Right lobe of liver (tissue), 4 donors: ENCODE results near the gene GID8.

Experiments used
- CTCF ChIP-seq, 4 donors: fragments of 200-600 bp in 3 of 4; fragments of 450-650 bp in 1 of 4; IDR thresholded peaks; one replicate each; pipeline versions ENCODE4 v1.5.1 to v1.8.0; 2016 to 2022; ENCODE audit warnings: antibody characterized with exemption in 4 of 4, mild to moderate bottlenecking in 2 of 4
- POLR2A ChIP-seq: fragments of 450-650 bp; IDR thresholded peaks from one replicate; pipeline ENCODE4 v1.6.1; 2017; ENCODE audit warnings: antibody characterized with exemption, mild to moderate bottlenecking
- donor health status: DM: no; HTN: no; CAD: no.
- donor health status: DM: no; HTN: no; CAD: no.
- donor health status: DM: no; HTN: yes; CAD: no.

DNA sequence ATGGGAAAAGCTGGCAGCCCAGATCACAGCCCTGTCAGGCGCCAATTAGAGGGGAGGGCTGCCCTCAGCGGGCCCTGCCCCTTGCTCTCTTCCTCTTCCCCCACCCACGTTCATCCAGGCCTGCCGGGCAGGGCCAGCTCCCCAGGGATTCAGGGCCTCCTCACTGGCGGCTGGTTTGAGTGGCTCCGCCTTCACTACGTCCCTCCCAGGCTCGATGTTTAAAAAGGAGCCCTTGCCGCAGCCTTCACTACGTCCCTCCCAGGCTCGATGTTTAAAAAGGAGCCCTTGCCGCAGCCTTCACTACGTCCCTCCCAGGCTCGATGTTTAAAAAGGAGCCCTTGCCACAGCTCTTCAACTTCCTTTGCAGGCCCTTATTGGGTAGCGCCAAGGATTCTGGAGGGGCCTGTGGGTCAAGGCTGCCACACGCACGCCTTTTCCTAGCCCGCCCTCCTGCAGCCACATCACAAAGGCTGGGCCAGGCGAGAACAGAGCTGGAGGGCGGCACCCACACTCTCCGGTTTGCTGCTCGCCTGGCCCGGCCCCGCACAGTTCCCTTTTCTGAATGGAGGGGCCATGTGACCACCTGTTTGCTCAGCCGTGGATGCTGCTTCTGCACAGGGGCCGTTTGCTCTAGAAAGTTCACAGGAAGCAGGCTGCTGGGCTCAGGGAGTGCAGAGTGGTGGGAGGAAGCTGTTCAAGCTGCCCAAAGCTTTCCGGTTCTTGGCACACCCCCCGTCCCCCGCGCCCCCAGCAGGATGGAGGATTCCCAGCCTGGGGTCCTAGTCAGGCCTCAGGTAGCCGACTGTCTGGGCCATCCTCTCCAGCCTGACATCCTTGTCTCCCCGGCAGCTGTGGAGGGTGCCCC lies 16.1 kb downstream of the GID8 start:
- TF ChIP-seq CTCF (IDR thresholded peaks at IDR 0.05) (no peak), POLR2A (peak; percentile 60)
